NCI-H146 treated with DMSO at 0.1 percent for 48 hours (cell line): ENCODE data around the gene CIDEB.

Experiments used
- DNase-seq: peaks from one replicate; lab custom pipeline; 2025; ENCODE audit not compliant: unreplicated experiment; lab: John Stamatoyannopoulos, UW

The CIDEB gene

DNA sequence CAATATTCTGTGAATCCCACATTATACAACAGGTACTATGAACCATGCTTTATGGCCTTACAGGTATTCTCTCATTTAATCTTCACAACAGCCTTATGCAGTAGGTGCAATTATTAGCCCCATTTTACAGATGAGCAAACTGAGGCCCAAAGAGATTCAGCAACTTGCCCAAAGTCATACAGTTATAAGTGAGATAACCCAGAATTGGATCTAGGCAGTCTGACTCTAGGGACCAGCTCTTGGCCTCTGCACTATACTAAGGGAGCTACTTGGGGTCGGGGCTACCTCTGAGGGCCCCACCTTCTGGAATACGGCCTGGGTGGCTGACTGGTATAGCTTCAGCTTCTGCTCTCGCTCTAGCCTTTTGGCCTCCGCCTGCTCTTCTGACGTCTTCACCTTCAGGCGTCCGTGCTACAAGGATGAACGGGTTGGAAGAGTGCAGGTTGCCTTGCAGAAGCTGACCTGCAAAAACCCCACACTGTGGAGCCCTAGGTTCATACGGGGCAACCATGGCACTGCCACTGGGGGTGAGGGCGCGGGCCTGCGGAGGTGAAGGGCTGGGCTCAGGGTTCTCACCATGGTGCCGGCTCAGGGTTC, 37.1 kb downstream of the CIDEB start:
- no peak for DNase-seq

DNA sequence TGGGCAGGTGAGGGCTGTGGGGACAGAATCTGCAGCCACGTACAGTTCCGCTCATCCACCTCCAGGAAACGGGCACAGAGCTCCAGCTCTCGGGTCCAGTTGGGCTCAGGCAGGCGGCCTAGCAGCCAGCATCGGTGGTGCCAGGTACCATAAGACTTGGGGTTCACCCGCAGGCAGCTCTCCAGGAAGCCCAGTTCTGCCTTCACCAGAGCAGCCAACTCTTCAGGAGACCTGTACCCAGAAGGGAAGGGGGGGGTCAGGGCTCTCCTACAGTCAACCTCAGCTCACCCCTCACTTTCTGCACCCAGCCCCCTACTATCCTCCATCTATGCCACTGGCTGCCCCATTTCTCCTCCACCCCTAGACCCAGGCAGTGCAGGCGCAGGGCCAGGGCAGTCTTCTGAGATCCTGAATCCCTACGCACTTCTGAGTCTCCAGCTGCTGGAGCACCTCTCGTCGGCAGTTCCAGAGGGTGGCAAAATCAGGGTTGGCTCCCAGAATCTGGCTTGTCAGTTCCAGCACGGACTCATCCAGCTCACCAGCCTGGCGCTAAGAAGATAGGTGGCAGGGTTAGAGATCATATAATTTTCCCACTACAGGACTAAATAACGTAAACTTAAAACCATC, 37.8 kb downstream of the CIDEB start:
- no peak for DNase-seq

DNA sequence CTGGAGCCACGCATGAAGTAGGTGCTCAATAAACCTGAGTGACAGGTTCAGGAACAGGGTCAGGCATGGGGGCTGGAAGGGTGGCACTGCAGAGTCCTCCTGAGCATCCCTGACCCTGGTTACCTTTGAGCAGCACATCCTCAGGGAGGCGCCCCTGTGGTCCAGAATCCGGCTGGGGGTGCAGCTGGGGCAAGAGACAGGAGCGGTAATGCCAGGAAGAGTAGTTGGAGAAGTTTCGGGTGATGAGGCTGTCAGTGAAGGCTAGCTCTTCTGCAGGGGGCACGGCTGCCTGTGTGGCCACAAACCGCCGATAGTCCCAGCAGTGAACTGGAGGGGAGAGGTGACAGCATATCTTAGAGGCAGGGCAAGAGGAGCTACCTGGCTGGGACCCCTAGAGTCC, 38.4 kb downstream of the CIDEB start:
- DNase-seq: no peak

DNA sequence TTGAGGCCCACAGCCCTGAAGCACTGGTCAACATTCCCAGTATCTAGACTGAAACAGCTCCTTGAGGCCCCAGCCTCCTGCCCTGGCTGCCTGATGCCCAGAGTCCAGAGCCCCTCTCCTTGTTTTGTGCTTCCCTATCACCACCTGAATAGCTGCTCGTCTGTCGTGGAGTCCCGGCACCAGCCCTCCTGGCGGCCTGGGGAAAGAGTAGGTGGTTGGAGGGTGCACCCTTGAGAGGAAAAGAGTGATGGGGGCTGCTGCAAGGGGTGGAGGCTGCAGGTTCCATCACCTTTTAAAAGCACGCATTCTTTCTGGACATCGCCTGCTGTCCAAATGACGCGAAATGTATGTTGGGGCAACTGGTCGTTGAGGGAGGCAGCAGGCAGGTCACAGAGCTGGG, 39.6 kb downstream of the CIDEB start:
- no peak for DNase-seq

DNA sequence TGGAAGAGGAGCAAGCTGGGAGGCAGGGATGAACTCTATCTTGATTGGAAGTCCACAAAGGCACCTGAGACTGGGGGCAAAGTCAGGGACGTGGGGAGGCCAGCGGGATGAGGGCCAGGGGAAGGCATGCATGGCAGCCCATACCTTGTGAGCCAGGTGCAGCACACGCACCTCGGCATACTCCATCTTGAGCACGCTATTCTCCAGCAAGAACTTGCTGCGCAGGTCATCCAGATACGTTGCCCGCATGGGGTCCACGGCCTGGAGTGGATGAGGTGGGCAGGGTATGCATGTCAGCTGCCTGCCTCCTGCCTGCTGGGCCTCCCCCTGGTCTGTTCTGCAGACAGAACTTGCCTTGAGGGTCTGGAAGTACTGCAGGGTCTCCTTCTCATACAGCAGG, 40.3 kb downstream of the CIDEB start:
- no peak for DNase-seq

DNA sequence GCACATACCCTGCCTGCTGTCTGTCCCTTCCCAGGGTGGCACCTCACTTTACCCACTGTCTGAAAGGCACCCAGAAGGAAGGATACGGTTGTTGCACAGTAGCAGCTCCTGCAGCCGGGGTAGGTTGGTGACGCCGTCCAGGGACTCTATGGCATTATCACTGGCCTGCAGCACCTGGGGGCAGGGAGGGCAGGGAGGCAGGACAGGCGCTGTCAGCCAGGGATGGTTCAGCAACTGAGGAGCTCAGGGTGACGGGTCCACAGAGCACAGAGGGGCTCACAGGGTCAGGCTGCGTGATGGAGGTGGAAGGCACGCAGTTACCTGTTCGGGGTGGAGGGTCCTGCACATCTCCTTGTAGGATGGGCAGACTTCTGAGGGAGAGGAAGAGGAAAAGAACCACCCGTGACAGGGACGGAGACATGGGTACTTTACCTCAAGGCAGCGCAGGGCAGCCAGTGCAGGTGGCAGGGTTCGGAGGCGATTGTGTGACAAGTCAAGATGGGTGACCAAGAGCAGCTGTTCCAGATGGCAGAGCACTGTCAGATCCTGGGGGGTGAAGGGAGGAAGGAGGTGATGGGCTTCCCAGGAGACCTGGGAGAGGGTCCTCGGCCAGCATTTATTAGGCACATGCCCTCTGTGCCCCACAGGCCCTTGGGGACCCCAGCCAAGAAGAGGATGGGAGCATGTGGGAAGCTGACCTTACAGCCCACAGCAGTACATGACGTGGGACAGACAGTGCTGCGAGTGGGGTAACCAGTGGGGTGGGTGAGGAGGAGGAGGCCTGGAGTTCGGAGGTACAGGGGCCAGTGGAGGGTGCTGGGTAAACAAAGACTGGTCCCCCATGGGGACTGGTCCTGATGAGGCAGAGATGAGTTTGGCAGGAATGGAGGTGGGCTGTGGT, 41.2 kb downstream of the CIDEB start:
- no peak for DNase-seq

DNA sequence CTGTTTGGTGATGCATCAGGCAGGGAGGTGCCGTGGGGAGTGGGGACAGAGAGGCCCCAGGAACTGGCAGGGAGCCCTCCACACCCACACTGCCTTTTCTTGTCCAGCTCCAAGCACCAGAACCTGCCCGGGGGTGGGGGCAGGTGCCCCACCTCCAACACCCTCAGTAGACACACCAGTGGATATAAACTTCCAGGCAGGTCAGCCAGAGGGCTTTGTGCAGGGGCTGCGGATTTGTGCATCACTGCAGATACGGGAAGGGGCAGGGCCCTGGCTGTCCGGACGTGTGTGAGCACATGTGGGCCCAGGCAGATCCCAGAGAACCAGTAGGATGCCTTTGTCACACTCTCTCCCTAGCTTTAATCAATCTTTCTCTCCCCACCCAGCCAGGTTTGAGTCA, 43.5 kb downstream of the CIDEB start:
- DNase-seq: no peak

DNA sequence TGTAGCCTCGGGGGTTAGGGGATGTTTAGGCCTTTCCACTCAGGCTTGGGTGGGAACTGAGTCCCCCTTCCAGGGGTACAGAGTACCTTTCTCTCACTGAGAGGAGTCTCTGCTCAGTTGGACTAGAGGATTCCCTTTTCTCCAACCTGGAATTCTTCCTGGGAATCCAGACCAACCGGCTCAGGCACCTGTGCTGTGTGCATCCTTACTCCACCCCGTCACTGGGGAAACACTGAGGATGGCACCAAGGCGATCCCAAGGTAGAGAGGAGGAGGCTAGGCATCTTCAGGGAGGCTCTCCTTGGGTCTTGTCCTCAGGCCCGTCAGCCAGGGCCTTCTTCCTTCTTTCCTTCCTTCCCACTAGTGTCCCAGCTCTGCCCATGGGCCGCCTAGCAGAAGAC, 43.9 kb downstream of the CIDEB start:
- DNase-seq: no peak

DNA sequence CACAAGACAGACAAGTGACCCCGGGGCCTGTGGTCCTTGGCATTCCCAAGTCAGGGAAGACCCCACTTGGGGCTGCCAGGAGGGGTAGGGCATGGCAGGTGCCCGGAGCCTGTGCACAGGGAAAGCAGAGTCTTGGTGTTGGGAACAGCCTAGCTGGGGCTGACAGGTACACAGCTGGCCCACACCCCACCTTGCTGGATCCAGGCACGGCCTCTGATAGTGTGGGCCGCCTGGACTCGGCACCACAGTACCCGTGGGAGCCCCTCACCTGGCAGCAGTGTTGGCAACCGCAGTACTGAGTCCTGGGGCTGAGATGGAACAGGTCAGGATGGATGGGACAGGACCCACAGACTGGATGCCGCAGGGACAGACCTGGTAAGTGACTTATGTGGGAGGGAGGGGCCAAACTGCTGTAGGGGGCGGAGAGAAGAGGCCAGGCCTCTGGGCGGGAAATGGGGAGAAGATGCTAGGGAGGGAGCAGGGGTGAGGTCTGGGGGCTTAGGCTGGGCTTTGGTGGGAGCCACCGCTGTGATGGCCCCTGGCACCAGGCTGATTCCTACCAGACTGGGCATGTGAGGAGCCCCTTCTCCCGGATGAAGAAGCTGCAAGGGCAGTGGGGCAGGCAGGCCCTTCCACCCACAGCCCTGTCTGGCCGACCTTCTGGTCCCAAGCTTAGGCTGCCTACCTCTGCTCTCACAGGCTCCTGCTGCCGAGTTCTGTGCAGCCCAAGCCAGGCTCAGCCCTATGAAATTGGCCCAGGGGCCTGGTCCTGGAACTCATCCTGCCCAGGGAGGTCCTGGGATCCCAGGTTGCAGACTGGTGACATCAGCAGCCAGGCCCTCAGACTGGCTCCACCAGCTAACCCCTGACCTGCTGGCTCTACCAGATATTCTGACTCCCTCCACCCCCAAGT, 44.7 kb downstream of the CIDEB start, which contains the start of gene TGM1:
Gene TGM1 (minus strand): TSS at position 357 of the 913 bp plus-strand sequence. CDS start 825 bp downstream, outside the sequence.
- DNase-seq: no peak

DNA sequence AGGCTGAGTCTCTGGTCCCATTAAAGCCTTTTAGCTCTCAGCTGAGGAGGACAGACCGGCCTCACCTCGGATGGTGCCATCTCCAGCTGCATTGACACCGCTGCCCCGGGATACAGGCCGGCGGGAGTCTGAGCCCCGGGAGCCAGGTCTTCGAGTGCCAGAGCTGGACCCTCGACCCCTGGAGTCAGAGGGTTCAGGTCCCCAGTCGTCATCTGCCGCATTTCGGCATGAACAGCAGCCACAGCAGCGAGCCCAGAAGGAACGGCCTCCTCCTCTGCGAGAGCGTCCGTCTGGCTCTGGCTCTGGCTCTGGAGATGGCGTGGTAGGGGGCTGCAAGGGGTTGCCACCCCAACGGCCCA, 45.8 kb downstream of the CIDEB start:
- no peak for DNase-seq

DNA sequence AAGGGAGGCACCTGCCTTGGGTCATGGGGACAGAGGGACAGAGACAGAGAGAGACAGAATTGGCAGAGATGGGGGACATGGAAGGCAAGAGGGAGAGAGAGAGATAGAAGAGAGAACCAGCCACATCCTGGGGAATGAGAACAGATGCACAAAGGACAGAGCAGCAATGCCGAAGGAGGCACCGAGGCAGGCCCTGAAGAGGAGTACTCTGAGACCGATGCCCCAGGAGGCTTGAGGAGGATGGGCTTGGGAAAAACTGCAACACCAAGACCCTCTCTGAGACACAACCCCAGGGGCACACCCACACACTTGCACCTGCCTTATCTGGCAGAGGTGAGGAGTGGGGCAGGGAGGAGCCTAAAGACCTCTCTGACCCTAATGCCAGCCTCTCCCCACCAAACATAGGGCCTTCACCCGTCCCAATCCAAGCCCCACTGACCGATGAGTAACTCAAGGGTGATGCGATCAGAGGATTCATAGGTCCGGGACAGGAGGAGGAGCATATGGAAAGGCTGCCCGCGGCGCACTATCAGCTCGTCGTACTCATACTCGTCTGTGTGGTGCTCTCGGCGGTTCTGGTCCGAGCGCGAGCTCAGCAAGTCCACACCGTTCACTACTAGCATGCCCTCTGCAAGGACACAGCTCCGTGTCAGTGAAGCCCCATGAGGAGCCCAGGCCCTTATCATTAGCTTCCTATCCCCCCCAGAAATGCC, 46.4 kb downstream of the CIDEB start:
- no peak for DNase-seq

DNA sequence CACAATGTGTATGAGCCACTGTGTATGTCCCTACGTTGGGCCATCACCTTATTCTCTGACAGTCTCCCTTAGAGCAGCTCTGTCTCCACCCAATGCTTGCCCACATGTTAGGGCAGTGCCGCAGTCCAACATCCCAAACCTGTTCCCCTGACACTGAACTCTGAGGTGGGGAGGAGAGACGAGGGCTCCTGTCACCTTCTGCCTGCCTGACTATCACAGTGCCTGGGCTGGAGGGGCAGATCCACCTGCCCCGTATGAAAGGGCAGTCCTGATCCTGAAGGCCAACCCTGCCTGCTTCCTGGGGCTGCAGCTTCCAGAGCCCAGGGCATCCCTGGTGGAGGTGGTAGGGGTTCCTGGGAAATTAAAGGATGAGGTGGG, 47.0 kb downstream of the CIDEB start:
- DNase-seq: no peak

DNA sequence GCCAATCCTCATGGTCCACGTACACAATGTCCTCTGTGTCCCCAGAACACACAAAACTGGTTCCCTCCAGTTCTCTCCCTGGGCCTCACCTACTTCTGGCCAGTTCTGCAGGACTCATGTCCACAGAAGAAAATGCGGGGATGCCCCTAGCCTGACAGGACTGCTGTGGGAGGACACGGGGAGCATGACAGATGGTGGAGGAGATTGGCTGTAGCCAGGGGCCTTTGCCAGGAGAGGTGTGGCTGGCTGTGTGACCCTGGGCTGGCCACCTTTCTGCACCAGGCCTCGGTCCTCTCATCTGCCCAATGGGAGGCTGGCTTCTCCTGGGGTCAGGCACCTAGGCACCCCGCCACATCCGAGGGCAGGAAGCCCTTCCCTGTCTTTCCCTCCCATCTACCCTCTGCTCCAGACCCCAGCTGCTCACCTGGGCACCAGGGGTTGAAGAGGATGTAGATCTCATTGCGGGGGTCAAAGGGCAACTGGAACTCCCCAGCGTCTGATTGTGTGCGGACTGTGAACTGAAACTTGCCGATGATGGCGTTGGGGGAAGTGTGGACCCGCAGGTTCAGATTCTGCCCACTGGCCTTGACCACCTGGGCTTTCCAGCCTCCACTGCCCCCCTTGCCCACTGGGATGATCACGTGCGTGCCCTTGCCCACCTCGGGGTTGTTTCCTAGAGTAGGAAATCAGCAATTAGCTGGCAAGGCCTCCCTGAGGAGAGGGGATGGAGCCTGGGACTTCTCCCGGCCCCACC, 47.6 kb downstream of the CIDEB start:
- no peak for DNase-seq

DNA sequence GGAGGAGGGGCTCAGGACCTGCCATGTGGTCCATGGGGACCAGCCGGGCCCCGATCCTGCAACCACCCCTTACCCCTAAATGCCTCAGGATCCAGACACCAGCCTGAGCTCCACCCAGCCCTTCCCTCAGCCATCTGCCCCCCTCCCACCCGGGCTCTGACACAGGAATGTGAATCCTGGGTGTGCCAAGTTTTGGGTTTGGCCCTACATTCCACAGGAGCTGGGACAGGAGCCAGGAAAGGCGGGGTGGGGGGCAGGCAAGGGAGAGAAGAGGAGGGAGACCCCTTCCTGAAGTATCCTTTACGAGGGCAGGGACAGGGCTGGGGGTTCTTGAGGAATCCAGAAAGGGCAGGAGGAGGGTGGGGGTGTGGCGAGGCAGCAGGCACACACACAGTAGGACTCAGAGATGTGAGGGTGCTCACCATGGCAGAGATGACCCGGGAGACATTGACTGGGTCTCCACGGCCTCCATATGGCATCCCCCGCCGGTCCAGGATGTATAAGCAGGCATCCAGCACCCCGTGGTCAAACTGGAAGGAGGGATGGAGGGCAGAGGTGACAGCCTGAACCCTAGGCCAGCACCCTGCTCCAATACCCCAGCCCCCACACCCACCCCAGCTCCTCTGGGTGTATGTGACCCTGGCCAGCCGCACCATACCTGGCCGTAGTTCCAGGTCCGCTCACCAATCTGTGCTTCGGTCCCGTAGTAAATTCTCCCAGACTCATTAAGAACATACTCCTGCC, 48.3 kb downstream of the CIDEB start:
- DNase-seq: no peak

DNA sequence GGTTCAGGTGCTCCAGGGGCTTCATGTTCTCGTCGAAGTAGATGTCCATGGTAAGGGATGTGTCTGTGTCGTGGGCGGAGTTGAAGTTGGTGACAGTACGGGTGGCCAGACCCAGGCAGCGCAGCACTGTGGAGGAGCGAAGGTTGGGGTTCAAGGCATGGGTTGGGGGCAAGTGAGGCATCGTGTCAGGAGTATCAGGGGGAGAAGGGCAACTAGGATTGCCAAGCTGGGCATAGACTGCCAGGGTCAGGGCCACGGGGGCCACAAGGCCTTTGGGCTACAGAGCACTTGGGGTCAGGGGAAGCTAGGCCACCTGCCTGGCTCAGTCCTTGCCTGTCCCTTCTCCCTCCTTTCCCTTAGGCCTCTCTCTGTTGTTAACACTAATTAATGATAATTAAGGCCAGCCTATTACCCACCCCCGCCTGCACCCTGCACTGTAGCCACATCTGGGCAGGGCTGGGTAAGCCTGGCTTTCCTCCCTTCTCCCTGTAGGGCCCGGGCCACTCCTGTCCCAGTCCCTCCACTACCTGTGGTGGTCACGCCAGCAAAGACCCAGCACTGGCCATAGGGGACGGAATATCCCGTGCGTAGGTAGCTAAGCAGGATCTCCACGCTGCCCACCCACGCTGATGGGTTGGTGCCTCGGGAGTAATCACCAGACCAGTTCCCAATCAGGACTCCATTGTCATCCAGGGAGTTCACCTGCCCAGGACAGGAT, 49.1 kb downstream of the CIDEB start:
- DNase-seq: no peak

DNA sequence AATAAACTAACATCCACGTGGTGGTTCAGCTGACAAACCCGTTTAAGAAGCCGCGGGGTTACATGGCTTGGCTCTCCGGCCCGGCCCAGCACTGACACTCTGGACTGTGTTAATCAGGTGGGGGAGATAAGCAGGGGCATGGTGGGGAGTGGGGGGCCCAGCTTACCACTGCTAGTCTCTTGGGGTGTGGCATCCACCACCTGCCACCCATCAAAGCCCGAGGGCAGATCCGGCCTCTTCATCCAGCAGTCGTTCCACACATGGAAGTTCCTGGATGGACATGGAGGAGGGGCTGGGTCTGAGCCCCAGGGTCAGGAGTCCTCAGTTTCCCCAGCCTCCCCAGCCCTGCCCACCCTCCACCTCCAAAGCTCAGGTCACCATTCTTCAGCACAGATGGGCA, 49.7 kb downstream of the CIDEB start:
- DNase-seq: no peak

DNA sequence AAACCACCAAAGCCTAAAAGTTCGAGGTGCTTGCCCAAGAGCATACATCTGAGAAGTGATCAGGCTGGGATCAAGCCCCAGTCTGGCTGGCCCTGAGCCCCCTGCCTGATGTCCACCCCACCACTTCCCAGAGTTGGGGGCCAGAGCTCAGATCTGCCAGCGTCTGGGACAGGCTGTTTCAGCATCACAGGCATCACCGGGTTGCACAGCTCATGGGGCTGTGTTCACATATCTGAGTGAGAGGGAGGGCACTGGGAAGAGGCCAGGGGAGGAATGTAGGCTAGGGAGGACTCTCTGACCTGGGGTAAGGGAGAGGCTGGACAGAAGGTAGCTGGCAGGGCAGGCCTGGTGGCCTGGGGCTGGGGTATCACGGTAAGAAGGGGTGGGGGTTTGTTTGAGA, 50.8 kb downstream of the CIDEB start:
- no peak for DNase-seq

DNA sequence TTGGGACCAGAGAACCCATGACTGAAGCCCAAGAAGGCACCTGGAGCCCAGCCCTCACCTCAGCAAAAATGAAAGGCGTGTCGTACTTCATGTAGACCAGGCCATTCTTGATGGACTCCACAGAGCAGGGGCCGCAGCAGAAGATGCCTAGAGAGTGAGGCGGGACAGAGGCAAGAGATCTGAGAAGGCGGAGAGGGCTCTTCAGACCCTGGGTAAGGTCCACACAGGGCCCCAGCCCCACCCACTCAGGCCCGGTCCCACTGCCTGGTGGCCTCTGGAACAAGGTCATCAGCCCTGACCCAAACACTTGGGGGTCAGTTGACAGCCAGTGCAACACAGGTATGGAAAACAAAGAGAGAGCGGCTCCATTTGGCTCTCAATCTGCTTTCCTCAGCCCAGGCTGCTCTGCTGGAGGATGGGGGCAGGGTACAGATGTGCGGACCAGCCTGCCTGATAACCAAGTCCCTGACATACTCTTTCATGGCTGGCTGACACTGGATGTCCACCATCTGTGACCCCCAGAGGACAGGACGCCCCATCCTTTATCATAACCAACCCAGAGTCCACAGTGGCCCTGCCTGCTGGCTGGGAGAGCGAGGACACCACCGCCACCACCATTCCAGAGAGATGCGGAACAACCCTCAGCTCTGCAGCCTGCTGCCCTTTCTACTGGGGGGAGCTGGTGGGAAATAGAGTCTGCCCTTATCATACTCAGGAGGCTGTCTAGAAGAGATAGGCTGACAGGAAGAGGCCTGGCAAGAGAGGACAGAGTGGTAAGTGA, 51.7 kb downstream of the CIDEB start:
- no peak for DNase-seq
